ENCODE measurements around the gene AVEN.
"Not testable (repeated sequence)": the region's sequence is repeated elsewhere in the genome, so short reads cannot be mapped to it uniquely, and the experiment has no call there.

Gene AVEN

GRCh38 chr15:34043813-34044212 lies 4.8 kb upstream of the AVEN start:
- in situ Hi-C loops (cut with HindIII; ENCODE audit: low sequenced_read_pairs): no loop called here

- in situ Hi-C loops (cut with HindIII; ENCODE audit: low sequenced_read_pairs): no loop called here
Observed at GRCh38 chr15:34043391-34043790, 4.4 kb upstream of the AVEN start.

GRCh38 chr15:34039790-34040113 lies 748 bp upstream of the AVEN start:
- in situ Hi-C loops (cut with HindIII; ENCODE audit: low sequenced_read_pairs): no loop called here

- in situ Hi-C loops (cut with HindIII; ENCODE audit: low sequenced_read_pairs): no loop called here
Observed at GRCh38 chr15:34038023-34038870, 757 bp downstream of the AVEN start.

GRCh38 chr15:34031987-34032760 lies 6.8 kb downstream of the AVEN start:
- in situ Hi-C loops (cut with HindIII; ENCODE audit: low sequenced_read_pairs): no loop called here

- in situ Hi-C loops (cut with HindIII; ENCODE audit: low sequenced_read_pairs): no loop called here
Observed at GRCh38 chr15:34027606-34028005, 11.4 kb downstream of the AVEN start.

- in situ Hi-C loops (cut with HindIII; ENCODE audit: low sequenced_read_pairs): no loop called here
Observed at GRCh38 chr15:34025252-34025651, 13.8 kb downstream of the AVEN start.

- in situ Hi-C loops (cut with HindIII; ENCODE audit: low sequenced_read_pairs): no loop called here
Observed at GRCh38 chr15:34023907-34024306, 15.1 kb downstream of the AVEN start.

DNA sequence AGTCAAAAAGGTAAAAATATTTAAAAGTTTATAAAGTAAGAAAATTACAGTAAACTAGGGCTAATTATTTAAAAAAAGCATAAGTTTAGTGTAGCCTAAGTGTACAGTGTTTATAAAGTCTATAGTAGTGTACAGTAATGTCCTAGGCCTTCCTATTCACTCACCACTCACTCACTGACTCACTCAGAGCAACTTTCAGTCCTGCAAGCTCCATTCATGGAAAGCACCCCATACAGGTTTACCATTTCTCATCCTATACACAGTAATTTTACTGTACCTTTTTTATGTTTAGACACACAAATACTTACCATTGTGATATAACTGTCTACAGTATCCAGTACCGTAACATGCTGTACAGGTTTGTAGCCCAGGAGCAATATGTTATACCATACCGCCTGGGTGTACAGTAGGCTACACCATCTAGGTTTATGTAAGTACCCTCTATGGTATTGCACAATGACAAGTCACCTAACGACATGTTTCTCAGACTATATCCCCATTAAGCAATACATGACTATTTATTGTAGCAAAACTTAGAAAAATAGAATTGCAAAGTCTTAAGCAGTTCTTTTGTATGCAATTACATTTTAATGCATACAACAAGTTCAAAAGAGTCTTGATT lies 19.5 kb downstream of the AVEN start:
- in situ Hi-C loops (cut with HindIII; ENCODE audit: low sequenced_read_pairs): no loop called here

GRCh38 chr15:34018738-34019137 lies 20.3 kb downstream of the AVEN start:
- in situ Hi-C loops (cut with HindIII; ENCODE audit: low sequenced_read_pairs): not testable (repeated sequence)

DNA sequence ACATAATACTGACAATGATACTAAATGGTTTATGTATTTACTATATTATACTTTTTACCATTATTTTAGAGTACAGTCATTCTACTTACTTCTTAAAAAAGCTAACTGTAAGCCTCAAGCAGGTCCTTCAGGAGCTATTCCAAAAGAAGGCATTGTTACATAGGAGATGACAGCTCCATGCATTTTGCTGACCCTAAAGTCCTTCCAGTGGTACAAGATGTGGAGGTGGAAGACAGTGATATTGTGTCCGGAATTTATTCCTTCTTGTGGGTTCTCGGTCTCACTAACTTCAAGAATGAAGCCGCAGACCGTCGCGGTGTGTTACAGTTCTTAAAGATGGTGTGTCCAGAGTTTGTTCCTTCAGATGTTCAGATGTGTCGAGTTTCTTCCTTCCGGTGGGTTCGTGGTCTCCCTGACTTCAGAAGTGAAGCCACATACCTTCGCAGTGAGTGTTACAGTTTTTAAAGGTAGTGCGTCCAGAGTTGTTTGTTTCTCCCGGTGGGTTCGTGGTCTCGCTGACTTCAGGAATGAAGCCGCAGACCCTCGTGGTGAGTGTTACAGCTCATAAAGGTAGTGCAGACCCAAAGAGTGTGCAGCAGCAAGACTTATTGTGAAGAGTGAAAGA lies 20.9 kb downstream of the AVEN start:
- in situ Hi-C loops (cut with HindIII; ENCODE audit: low sequenced_read_pairs): no loop called here

GRCh38 chr15:34014556-34014955 lies 24.4 kb downstream of the AVEN start:
- in situ Hi-C loops (cut with HindIII; ENCODE audit: low sequenced_read_pairs): no loop called here

- in situ Hi-C loops (cut with HindIII; ENCODE audit: low sequenced_read_pairs): no loop called here
Observed at GRCh38 chr15:34013746-34014145, 25.3 kb downstream of the AVEN start.

DNA sequence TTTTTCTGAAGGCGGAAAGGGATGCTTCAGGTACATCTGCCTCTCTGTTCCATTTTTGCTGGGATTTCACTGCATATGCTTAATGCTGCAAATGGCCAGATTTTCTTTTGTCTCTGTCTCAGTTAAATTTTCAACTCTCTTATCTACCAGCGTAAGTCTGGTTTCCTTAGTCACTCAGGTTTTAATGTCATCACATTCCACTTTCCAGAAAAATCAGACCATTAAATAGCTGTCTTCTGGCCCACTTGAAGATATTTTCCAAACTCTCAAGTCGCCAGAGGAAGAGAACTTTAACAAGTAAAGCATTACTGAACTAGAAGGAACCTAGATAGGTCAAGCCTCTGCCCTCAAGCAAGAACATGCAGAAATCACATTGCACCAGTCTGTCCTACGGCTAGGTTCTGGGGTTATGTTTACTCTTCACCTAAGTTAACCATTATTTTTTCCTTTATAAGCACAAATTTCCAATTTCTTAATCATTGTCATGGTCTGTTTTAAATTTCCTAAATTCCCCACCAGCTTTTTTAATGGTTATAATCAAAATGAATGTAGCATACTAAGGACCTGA lies 26.5 kb downstream of the AVEN start:
- in situ Hi-C loops (cut with HindIII; ENCODE audit: low sequenced_read_pairs): no loop called here

GRCh38 chr15:34011481-34011880 lies 27.5 kb downstream of the AVEN start:
- in situ Hi-C loops (cut with HindIII; ENCODE audit: low sequenced_read_pairs): no loop called here

DNA sequence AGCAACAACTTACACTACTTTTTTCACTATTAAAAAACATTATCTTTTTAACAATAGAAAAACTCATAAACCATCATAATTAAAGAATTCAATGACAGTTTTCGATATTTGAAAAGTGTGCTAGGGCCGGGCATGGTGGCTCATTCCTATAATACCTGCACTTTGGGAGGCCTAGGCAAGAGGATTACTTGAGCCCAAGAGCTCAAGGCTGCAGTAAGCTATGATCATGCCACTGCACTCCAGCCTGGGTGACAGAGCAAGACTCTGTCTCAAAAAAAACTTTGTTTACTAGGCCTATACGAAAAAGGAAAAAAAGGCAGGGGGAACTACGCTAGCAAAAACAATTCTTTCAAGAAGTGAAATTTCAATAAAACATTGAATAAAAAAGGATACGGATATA lies 28.1 kb downstream of the AVEN start:
- in situ Hi-C loops (cut with HindIII; ENCODE audit: low sequenced_read_pairs): no loop called here

GRCh38 chr15:34009656-34010055 lies 29.3 kb downstream of the AVEN start:
- in situ Hi-C loops (cut with HindIII; ENCODE audit: low sequenced_read_pairs): no loop called here

DNA sequence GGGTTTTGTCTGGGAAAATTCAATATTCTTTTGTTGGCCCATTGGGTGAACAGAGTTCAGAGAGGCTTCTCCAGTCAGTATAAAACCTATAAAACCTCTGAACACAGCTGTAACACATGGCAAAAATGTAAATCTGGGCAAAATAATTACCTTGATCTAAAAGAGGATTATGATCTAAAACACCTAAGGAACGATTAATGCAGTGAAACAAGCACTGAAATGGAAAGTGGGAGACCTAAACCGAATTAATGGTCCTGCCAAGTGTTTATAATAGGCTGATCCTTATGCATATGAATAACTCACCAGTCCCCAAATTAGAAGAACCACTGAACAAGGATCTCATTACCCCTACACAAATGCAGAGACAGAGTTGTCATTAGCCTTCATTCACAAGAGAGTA lies 32.6 kb downstream of the AVEN start:
- in situ Hi-C loops (cut with HindIII; ENCODE audit: low sequenced_read_pairs): no loop called here

DNA sequence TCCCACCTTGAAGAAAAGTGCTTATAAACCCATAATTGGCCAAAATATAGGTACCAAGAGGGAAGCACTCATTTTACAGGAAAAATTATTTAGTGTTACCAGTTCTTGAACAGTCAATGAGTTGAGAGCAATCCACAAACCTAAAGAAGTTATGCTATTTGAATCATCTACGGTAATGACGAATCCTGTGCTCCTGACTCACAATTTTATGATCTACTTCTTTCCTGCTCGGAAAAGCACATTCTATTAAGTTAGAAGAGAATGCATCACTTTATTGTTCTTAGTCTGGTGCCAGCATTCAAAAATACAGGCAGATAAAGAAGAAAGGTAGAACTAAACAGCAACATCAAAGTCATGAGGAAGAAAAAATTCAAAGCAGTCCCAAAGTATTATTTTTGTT lies 37.5 kb downstream of the AVEN start:
- in situ Hi-C loops (cut with HindIII; ENCODE audit: low sequenced_read_pairs): no loop called here

DNA sequence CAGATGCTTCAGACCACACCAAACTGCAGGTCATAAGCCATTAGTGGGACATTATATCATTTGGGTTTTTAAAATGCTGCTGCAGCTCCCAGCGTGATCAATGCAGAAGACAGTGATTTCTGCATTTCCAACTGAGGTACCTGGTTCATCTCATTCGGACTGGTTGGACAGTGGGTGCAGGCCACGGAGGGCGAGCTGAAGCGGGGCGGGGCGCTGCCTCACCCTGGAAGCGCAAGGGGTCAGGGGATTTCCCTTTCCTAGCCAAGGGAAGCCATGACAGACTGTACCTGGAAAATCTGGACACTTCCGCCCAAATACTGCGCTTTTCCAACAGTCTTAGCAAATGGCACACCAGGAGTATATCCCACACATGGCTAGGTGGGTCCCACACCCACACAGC lies 43.3 kb downstream of the AVEN start:
- in situ Hi-C loops (cut with HindIII; ENCODE audit: low sequenced_read_pairs): loop anchor here (25.0 kb wide), 1 partner anchor 258 kb away; no protein-coding TSS in a partner anchor

- in situ Hi-C loops (cut with HindIII; ENCODE audit: low sequenced_read_pairs): loop anchor here (25.0 kb wide), 1 partner anchor 257 kb away; no protein-coding TSS in a partner anchor
Observed at GRCh38 chr15:33994005-33994615, 44.9 kb downstream of the AVEN start.

Data from DLD1 (cell line).